Gastroesophageal sphincter (tissue), 4 donors: ENCODE measurements around the gene FBXW8. TPM values are rescaled to one million over a fixed set of nuclear protein-coding genes. Genes with fewer than 3 reads are reported as not detected.
A peak's percentile ranks its signal among the peaks of the same experiment; 100 is the strongest.

Source experiments
- ATAC-seq: fragments of 150-250 bp; one replicate; pipeline ENCODE4 v1.9.1; 2016; ENCODE audit warnings: mild to moderate bottlenecking, moderate library complexity
- H3K27ac ChIP-seq, 4 donors: fragments of 200-600 bp; sonication (generic) in 3 of 4; 1 replicate in 3 of 4; 2 replicates in 1 of 4; pipeline ENCODE4 v1.5.1; 2016 to 2019
- H3K27me3 ChIP-seq: fragments of 200-600 bp; sonication (generic); one replicate; pipeline ENCODE4 v1.5.1; 2019
- H3K36me3 ChIP-seq, 2 donors: fragments of 200-600 bp; sonication (generic); one replicate each; pipeline ENCODE4 v1.5.1; 2019; ENCODE audit warnings: control low read depth in 1 of 2
- H3K4me1 ChIP-seq, 3 donors: fragments of 200-600 bp; sonication (generic); 1 replicate in 2 of 3; 2 replicates in 1 of 3; pipeline ENCODE4 v1.5.1; 2016 to 2019; ENCODE audit warnings: control low read depth in 2 of 3
- H3K4me3 ChIP-seq, 2 donors: fragments of 200-600 bp; sonication (generic); one replicate each; pipeline ENCODE4 v1.5.1; 2019; ENCODE audit warnings: mild to moderate bottlenecking in 1 of 2, moderate library complexity in 1 of 2
- H3K9me3 ChIP-seq, 3 donors: fragments of 200-600 bp; sonication (generic); one replicate each; pipeline ENCODE4 v1.5.1; 2017 to 2019; ENCODE audit warnings: control low read depth in 2 of 3
- EP300 ChIP-seq: sonication (generic); formaldehyde crosslinking; IDR thresholded peaks from one replicate; pipeline ENCODE4 v1.6.1; 2017; ENCODE audit warnings: antibody characterized with exemption, mild to moderate bottlenecking
- POLR2A ChIP-seq, 2 donors: fragments of 450-650 bp; IDR thresholded peaks; one replicate each; pipeline ENCODE4 v1.6.1; 2017; ENCODE audit warnings: antibody characterized with exemption in 2 of 2, mild to moderate bottlenecking in 2 of 2, moderate library complexity in 1 of 2
- POLR2AphosphoS5 ChIP-seq: sonication (generic); formaldehyde crosslinking; IDR thresholded peaks from one replicate; pipeline ENCODE4 v1.6.1; 2017; ENCODE audit warnings: antibody characterized with exemption
- WGBS, 2 donors: methylation state at CpG; one replicate each; pipeline ENCODE4 v1.1.5; 2018; ENCODE audit warnings: low coverage in 1 of 2; 5-methylcytosine and 5-hydroxymethylcytosine counted together
- total RNA-seq, 4 donors: library from RNA; depleted of rRNA; stranded (reverse); fragments of >200 nt; gene quantifications; one replicate each; pipeline ENCODE4 v1.1.0, GENCODE V29; 2016
- TF ChIP-seq, protein P1 (sequence below), 4 experiments: fragments of 200-600 bp in 2 of 4; fragments of 450-650 bp in 2 of 4; sonication (generic) in 1 of 4; IDR thresholded peaks; one replicate each; pipeline ENCODE4 v1.5.1; 2017 to 2019; ENCODE audit warnings: antibody characterized with exemption in 4 of 4, mild to moderate bottlenecking in 2 of 4, moderate library complexity in 2 of 4

FBXW8 gene
- total RNA-seq, 4 donors from 2014 or later, result 10.1 to 17.9 (median 13.7) TPM

DNA sequence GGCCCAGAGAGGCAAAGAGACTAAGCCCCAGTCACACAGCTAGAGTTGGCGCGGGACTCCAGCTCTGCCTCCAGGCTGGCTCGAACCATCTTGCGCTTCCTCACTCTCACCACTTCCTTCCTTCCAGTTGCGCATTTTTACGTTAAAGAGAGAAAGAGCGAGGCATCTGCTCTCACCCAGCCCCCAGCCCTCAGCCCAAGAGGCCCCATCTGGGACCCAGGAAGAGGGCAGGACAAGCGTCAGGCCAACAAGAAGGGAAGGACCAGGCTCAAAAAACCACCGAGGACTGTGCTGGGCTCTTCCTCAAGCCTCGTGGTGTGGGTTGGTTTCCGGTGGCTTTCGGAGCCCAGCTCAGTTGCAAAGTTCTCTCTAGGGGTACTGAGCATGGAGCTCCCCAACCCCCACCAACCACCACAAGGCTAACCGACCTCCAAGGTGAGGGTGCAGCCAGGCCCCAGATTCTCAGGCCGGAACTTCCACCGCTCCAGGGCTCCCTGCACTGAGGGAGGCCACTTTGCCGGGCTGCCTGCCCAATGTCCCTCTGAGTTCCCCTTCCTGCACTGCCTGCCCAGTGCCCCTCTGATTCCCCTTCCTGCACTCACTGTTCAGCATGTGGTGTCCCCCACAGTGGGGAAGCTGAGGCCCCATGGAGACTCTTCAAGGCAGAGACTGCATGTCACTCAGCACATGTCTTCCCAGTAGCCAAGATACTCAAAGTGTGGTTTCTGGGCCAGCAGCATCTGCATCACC, 152.6 kb downstream of the FBXW8 start:
- TF ChIP-seq, protein P1, sequence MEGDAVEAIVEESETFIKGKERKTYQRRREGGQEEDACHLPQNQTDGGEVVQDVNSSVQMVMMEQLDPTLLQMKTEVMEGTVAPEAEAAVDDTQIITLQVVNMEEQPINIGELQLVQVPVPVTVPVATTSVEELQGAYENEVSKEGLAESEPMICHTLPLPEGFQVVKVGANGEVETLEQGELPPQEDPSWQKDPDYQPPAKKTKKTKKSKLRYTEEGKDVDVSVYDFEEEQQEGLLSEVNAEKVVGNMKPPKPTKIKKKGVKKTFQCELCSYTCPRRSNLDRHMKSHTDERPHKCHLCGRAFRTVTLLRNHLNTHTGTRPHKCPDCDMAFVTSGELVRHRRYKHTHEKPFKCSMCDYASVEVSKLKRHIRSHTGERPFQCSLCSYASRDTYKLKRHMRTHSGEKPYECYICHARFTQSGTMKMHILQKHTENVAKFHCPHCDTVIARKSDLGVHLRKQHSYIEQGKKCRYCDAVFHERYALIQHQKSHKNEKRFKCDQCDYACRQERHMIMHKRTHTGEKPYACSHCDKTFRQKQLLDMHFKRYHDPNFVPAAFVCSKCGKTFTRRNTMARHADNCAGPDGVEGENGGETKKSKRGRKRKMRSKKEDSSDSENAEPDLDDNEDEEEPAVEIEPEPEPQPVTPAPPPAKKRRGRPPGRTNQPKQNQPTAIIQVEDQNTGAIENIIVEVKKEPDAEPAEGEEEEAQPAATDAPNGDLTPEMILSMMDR (IDR thresholded peaks at IDR 0.05), result no peak
- TF ChIP-seq POLR2AphosphoS5 (no peak), POLR2A (IDR thresholded peaks at IDR 0.05) (no peak), EP300 (no peak)
- Histone ChIP-seq H3K4me1 (no peaks in the 10 kb centered on the region), H3K9me3 (no peaks in the 10 kb centered on the region), H3K36me3 (no peaks in the 10 kb centered on the region), H3K27me3 (no peaks in the 10 kb centered on the region), H3K4me3 (no peak overlapping the region), H3K27ac (no peak overlapping the region)
- WGBS, 2 donors, result 75% methylated on average over 5 of the region's 16 CpGs; no CpG with 5 or more reads in 1 of the 2 donors
- ATAC-seq, result peak; percentile 32

DNA sequence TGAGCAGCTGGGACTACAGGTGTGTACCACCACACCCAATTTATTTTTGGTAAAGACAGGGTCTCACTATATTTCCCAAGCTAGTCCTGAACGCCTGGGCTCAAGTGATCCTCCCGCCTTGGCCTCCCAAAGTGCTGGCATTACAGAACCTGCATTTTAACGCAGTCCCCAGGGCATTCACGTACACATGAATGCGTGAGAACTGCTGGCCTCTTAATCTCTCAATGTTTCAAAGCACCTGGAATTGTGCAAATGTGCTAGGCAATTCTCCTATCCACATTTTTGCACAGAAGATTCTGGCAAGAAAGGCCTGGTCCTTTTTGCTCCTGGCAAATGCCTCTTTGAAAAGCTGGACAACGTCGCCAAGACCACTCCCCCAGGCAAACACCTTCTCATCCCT, 153.3 kb downstream of the FBXW8 start:
- Histone ChIP-seq H3K9me3 (no peaks in the 10 kb centered on the region), H3K4me3 (no peak overlapping the region), H3K36me3 (no peaks in the 10 kb centered on the region), H3K27me3 (no peaks in the 10 kb centered on the region), H3K4me1 (no peaks in the 10 kb centered on the region), H3K27ac (no peak overlapping the region)
- no peak for ATAC-seq
- WGBS, 2 donors, result 88 to 97% methylated on average over 6 to 7 of the region's 7 CpGs
- TF ChIP-seq POLR2AphosphoS5, result no peak
- TF ChIP-seq, protein P1 (IDR thresholded peaks at IDR 0.05), result no peak
- no peak for TF ChIP-seq POLR2A (IDR thresholded peaks at IDR 0.05)

DNA sequence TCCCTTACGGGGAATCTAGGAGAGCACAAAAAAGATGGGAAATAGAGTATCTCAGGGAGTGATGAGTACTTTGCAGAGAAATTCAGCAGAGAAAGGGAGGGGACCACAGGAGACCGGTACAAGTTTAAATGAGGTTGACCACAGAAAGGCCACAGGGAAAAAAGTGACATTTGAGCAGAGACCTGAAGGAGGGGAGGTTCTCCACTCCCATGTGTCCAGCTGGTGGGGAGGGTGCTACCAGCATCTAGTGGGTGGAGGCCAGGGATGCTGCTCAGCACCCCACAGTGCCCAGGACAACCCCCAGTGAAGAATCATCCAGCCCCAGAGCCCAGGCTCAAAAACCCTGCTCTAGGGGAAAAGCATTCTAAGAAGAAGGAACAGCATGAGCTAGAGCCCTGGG, 153.8 kb downstream of the FBXW8 start:
- ATAC-seq, result no peak
- no peak overlapping the region for H3K27ac ChIP-seq

DNA sequence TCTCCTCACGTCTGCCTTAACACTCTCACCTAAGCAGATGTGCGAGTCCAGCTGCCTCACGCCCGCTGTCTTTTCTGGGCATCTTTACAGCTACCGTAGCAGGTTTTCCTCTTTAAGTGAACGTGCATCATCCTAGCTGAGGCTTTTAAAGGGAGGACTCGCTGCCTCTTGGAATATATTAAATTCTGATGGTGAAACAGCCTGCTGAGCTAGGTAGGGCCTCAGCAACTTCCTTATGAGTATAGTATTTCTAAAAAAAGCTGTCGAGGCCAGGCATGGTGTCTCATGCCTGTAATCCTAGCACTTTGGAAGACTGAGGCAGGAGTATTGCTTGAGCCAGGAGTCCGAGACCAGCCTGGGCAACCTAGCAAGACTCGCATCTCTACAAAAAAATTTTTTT, 156.3 kb downstream of the FBXW8 start:
- H3K9me3 ChIP-seq, result no peaks in the 10 kb centered on the region
- WGBS, 2 donors, result 53 to 69% methylated on average over 5 to 10 of the region's 10 CpGs
- H3K36me3 ChIP-seq, result no peaks in the 10 kb centered on the region
- no peak for ATAC-seq
- H3K27ac ChIP-seq, result no peak overlapping the region
- TF ChIP-seq EP300 (no peak), POLR2A (IDR thresholded peaks at IDR 0.05) (no peak), POLR2AphosphoS5 (no peak)
- TF ChIP-seq, protein P1 (IDR thresholded peaks at IDR 0.05), result no peak
- no peaks in the 10 kb centered on the region for H3K4me1 ChIP-seq
- H3K27me3 ChIP-seq, result no peaks in the 10 kb centered on the region
- no peak overlapping the region for H3K4me3 ChIP-seq

More for the DNA sequence above, 153.8 kb downstream of the FBXW8 start:
- no peak for TF ChIP-seq EP300
- TF ChIP-seq, protein P1 (IDR thresholded peaks at IDR 0.05), result no peak
- no peak for TF ChIP-seq POLR2AphosphoS5
- no peak for TF ChIP-seq POLR2A (IDR thresholded peaks at IDR 0.05)
- H3K9me3 ChIP-seq, result no peaks in the 10 kb centered on the region
- no peak overlapping the region for H3K4me3 ChIP-seq
- no peaks in the 10 kb centered on the region for H3K4me1 ChIP-seq
- 64 to 100% methylated on average over 1 to 2 of the region's 2 CpGs for WGBS, 2 donors
- H3K27me3 ChIP-seq, result no peaks in the 10 kb centered on the region
- H3K36me3 ChIP-seq, result no peaks in the 10 kb centered on the region

DNA sequence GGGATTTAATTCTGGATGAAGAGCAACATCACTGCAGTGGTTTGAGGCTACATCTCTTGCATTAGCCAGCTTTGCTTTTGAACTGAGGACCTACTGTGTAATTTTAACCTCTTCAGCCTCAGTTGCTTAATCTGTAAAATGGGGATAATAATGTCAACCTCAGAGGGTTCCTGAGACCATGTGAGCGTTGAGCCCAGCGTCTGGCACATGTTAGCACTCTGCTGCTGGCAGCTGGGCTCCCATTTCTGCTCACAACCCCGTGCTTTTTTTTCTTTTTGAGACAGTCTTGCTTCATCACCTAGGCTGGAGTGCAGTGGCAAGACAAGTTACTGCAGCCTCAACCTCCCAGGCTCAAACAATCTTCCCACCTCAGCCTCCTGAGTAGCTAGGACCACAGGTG, 156.9 kb downstream of the FBXW8 start:
- Histone ChIP-seq H3K4me3 (no peak overlapping the region), H3K4me1 (no peaks in the 10 kb centered on the region), H3K9me3 (no peaks in the 10 kb centered on the region), H3K27me3 (no peaks in the 10 kb centered on the region), H3K36me3 (no peaks in the 10 kb centered on the region), H3K27ac (no peak overlapping the region)
- WGBS, 2 donors, result 50 to 70% methylated on average over 1 to 3 of the region's 3 CpGs
- ATAC-seq, result no peak
- TF ChIP-seq POLR2A (IDR thresholded peaks at IDR 0.05) (no peak), POLR2AphosphoS5 (no peak), EP300 (no peak)
- TF ChIP-seq, protein P1 (IDR thresholded peaks at IDR 0.05), result no peak
